Stimulated activated CD8-positive, alpha-beta memory T cell treated with anti-CD3 and anti-CD28 coated beads, Interleukin-7, amount 100 ng/mL, for 4 hours (primary cell): Measurements from ENCODE around the gene LAG3.
"Not testable (repeated sequence)": the region's sequence is repeated elsewhere in the genome, so short reads cannot be mapped to it uniquely, and the experiment has no call there.

Source experiments
- DNase-seq, 2 donors: peaks; one replicate each; pipeline ENCODE4 v3.0.0-alpha.2; 2020; ENCODE audit warnings: low read depth in 2 of 2

LAG3 gene

GRCh38 chr12:6772331-6772695 is at the start of gene LAG3:
Gene LAG3 (plus strand): TSS chr12:6772520. CDS start chr12:6772853, 333 bp downstream.
- DNase-seq: peak; percentile 59 to 65

- DNase-seq: no peak
These were observed 49.5 kb upstream of the LAG3 start for GRCh38 chr12:6722863-6723262.

GRCh38 chr12:6723607-6724408 is 48.5 kb upstream of the LAG3 start, which contains the start of gene COPS7A:
Gene COPS7A (plus strand): TSS chr12:6724046. CDS start chr12:6724657, 611 bp downstream.
- peak; percentile 88 to 90 for DNase-seq

- DNase-seq: no peak
These were observed 47.9 kb upstream of the LAG3 start for GRCh38 chr12:6724409-6724797.

GRCh38 chr12:6725350-6725749 is 47.0 kb upstream of the LAG3 start:
- DNase-seq: no peak

GRCh38 chr12:6729186-6729585 is 43.1 kb upstream of the LAG3 start:
- DNase-seq: no peak

- DNase-seq: no peak
These were observed 42.2 kb upstream of the LAG3 start for GRCh38 chr12:6730169-6730568.

- DNase-seq: no peak
These were observed 37.6 kb upstream of the LAG3 start for GRCh38 chr12:6734506-6735387.

- peak in 1 of 2 donors; percentile 35 for DNase-seq
These were observed 36.7 kb upstream of the LAG3 start for GRCh38 chr12:6735448-6736191.

GRCh38 chr12:6736754-6737153 is 35.6 kb upstream of the LAG3 start:
- DNase-seq: no peak

- not testable (repeated sequence) for DNase-seq
These were observed 30.2 kb upstream of the LAG3 start for GRCh38 chr12:6742080-6742479.

- DNase-seq: no peak
These were observed 29.5 kb upstream of the LAG3 start for GRCh38 chr12:6742834-6743233.

GRCh38 chr12:6743300-6743699 is 29.0 kb upstream of the LAG3 start:
- not testable (repeated sequence) for DNase-seq

GRCh38 chr12:6745741-6746525 is 26.4 kb upstream of the LAG3 start:
- no peak for DNase-seq

GRCh38 chr12:6747216-6747615 is 25.1 kb upstream of the LAG3 start:
- no peak for DNase-seq

GRCh38 chr12:6748761-6749160 is 23.6 kb upstream of the LAG3 start:
- no peak for DNase-seq

GRCh38 chr12:6750506-6750905 is 21.8 kb upstream of the LAG3 start:
- no peak for DNase-seq

- no peak for DNase-seq
These were observed 20.6 kb upstream of the LAG3 start for GRCh38 chr12:6751767-6752166.

- peak in 1 of 2 donors; percentile 30 for DNase-seq
These were observed 20.0 kb upstream of the LAG3 start for GRCh38 chr12:6752167-6752920.
